ENCODE results near the gene F7.

F7 gene

DNA sequence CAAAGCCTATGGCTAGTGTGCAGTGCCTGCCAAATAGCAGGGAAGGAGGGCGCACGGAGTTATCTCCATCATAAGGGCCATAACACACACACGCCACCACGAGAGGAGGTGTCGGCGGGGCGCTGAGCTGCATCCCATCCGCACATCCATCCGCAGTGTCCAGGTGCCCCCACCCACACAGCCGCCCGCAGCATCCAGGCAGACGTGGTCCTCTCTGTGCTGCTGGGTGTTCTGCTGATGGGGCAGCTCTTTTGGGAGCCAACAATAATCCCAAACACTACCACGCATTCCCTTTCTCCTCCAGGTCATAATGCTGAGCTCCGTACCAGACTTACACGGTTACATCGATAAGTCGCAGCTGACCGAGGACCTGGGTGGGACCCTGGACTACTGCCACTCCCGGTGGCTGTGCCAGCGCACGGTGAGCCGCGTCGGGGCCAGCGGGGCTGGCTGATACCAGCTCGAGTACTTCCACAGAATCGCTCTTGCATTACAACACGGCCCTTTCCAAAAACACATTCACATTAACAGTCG is 41.5 kb upstream of the F7 start:
- H3K27me3 ChIP-seq (replicated peaks), result peaks cover 3% of the 10 kb centered on the region
- DNase-seq, result no peak
- no peaks in the 10 kb centered on the region for H3K36me3 ChIP-seq (replicated peaks)
- H3K4me3 ChIP-seq (ENCODE audit: low read depth, low read length), result no peak overlapping the region
- in situ Hi-C loops (cut with HindIII; ENCODE audit: low pct_ligation_motif_present, low sequenced_read_pairs), result no loop called here
- TF ChIP-seq, protein P1, sequence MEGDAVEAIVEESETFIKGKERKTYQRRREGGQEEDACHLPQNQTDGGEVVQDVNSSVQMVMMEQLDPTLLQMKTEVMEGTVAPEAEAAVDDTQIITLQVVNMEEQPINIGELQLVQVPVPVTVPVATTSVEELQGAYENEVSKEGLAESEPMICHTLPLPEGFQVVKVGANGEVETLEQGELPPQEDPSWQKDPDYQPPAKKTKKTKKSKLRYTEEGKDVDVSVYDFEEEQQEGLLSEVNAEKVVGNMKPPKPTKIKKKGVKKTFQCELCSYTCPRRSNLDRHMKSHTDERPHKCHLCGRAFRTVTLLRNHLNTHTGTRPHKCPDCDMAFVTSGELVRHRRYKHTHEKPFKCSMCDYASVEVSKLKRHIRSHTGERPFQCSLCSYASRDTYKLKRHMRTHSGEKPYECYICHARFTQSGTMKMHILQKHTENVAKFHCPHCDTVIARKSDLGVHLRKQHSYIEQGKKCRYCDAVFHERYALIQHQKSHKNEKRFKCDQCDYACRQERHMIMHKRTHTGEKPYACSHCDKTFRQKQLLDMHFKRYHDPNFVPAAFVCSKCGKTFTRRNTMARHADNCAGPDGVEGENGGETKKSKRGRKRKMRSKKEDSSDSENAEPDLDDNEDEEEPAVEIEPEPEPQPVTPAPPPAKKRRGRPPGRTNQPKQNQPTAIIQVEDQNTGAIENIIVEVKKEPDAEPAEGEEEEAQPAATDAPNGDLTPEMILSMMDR (IDR thresholded peaks at IDR 0.05; ENCODE audit: low read depth, low read length, missing control alignments), result no peak
- H3K27ac ChIP-seq, result no peak overlapping the region

DNA sequence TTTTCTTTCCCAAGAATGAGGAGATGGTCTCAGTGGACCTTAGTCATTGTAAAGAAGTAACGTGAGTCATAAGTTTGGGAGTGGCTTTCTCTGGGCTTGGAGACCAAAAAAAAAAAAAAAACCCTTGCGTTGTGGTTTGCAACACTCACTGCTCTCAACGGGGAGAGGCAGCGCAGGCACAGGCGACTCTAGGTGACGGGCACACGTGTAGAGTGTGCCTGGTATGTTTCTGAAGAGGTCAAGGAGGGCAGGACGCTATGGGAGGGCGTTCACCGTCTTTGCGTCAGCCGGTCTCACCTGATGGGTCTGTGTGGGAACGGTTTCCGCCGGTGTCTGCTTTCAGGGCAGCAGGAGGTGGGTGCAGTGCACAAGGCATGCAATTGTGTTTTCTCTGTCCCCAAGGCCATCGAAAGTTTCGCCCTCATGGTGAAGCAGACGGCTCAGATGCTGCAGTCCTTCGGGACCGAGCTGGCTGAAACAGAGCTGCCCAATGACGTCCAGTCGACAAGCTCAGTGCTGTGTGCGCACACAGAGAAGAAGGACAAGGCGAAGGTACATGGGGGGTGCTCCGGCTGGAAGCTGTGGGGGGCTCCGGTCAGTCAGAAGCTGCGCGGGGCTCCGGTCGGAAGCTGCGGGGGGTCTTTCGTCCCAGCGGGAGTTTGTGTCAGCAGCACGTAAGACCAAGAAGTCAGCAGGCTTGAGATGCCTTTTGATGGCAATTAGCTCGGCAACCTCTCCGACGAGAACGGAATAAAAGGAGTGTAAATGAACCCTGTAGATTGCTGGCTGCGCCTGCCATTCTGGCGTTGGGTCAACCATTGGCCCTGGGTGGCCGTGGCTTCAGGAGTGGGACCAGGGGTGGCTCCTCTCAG is 40.8 kb upstream of the F7 start:
- Histone ChIP-seq H3K4me3 (ENCODE audit: low read depth, low read length) (no peak overlapping the region), H3K36me3 (replicated peaks) (no peaks in the 10 kb centered on the region), H3K27me3 (replicated peaks) (peaks cover 3% of the 10 kb centered on the region), H3K27ac (no peak overlapping the region)
- DNase-seq, result peak; percentile 35
- in situ Hi-C loops (cut with HindIII; ENCODE audit: low pct_ligation_motif_present, low sequenced_read_pairs), result no loop called here
- TF ChIP-seq, protein P1 (IDR thresholded peaks at IDR 0.05; ENCODE audit: low read depth, low read length, missing control alignments), result no peak

DNA sequence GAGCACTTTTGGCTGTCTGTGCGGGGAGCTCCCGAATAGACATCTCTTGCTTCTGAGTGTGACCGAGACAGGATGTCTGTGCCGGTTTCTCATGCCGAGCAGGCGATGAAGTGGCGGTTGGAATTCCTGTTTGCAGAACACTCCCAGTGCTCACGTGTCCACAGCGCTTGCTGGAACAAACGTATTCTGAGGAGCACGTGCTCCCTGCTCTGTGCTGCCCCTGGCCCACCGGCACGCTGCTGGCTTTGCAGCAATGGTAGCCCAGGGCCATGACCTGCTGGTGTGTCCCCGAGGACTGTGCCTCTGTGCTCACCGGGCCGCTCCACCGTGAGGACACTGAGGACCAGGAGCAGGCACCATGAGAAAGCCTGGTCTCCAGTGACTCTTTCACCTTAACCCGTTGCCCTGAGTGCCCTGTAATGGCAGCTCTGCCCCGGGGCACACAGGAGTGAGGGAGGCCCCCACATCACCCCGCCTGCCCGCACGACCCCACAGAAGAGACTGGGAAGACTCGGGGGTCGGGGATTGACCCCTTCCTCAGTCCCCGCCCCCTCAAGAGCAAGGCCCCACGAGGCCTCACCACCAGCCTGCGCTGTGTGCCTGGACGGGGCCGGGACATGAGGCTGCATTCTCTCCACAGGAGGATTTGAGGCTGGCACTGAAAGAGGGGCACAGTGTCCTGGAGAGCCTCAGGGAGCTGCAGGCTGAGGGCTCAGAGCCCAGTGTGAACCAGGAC is 40.0 kb upstream of the F7 start:
- Histone ChIP-seq H3K36me3 (replicated peaks) (no peaks in the 10 kb centered on the region), H3K4me3 (ENCODE audit: low read depth, low read length) (no peak overlapping the region), H3K27me3 (replicated peaks) (peaks cover 3% of the 10 kb centered on the region), H3K27ac (no peak overlapping the region)
- in situ Hi-C loops (cut with HindIII; ENCODE audit: low pct_ligation_motif_present, low sequenced_read_pairs), result no loop called here
- DNase-seq, result no peak
- TF ChIP-seq, protein P1 (IDR thresholded peaks at IDR 0.05; ENCODE audit: low read depth, low read length, missing control alignments), result no peak

DNA sequence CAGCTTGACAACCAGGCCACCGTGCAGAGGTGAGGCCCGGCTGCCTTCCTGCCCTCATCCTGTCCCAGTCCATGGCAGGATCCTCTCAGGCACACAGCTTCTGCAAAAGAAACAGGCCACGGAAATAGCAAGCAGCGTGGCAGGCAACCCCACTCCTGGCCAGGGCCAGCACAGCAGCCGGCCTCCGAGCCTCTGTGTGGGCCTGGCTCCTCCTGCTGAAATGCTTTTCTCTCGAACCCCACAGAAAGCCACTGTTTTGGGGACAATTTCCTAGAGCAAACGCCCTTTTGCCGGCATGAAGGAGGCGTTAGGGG is 39.5 kb upstream of the F7 start:
- no peak for DNase-seq
- TF ChIP-seq, protein P1 (IDR thresholded peaks at IDR 0.05; ENCODE audit: low read depth, low read length, missing control alignments), result no peak
- no peaks in the 10 kb centered on the region for H3K36me3 ChIP-seq (replicated peaks)

DNA sequence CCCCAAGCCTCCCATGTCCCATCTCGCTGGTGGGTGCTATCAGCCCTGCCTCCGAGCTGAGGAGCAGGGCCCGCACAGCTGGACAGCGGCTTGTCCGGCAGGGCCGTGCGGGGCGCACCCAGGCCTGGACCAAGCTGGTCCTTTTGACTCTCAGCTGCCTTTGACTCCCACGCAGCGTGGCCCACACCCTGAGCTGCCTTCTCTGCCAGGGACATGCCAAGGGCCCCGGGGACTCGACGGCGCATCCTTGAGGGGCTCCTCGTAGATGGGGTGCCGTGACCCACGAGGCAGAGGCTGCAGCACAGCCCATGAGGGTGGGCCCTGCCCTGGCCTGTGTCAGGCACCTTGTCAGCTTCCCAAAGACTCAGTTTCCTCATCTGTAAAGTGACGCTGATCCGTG is 38.8 kb upstream of the F7 start:
- Histone ChIP-seq H3K27ac (no peak overlapping the region), H3K27me3 (replicated peaks) (peaks cover 3% of the 10 kb centered on the region), H3K4me3 (ENCODE audit: low read depth, low read length) (no peak overlapping the region), H3K36me3 (replicated peaks) (no peaks in the 10 kb centered on the region)
- TF ChIP-seq, protein P1 (IDR thresholded peaks at IDR 0.05; ENCODE audit: low read depth, low read length, missing control alignments), result no peak
- in situ Hi-C loops (cut with HindIII; ENCODE audit: low pct_ligation_motif_present, low sequenced_read_pairs), result no loop called here
- no peak for DNase-seq

More for the DNA sequence above, 39.5 kb upstream of the F7 start:
- no peak overlapping the region for H3K4me3 ChIP-seq (ENCODE audit: low read depth, low read length)
- in situ Hi-C loops (cut with HindIII; ENCODE audit: low pct_ligation_motif_present, low sequenced_read_pairs), result no loop called here
- H3K27ac ChIP-seq, result no peak overlapping the region
- peaks cover 3% of the 10 kb centered on the region for H3K27me3 ChIP-seq (replicated peaks)

Measured in brain microvascular endothelial cell (primary cell).